LNCAP (cell line): Measurements from ENCODE around the gene EIPR1.

Experiments
- TF ChIP-seq, protein P1 (sequence below): fragments of 450-650 bp; IDR thresholded peaks from 2 replicates; pipeline ENCODE4 v1.5.1; 2017; ENCODE audit warnings: mild to moderate bottlenecking

EIPR1 gene

DNA sequence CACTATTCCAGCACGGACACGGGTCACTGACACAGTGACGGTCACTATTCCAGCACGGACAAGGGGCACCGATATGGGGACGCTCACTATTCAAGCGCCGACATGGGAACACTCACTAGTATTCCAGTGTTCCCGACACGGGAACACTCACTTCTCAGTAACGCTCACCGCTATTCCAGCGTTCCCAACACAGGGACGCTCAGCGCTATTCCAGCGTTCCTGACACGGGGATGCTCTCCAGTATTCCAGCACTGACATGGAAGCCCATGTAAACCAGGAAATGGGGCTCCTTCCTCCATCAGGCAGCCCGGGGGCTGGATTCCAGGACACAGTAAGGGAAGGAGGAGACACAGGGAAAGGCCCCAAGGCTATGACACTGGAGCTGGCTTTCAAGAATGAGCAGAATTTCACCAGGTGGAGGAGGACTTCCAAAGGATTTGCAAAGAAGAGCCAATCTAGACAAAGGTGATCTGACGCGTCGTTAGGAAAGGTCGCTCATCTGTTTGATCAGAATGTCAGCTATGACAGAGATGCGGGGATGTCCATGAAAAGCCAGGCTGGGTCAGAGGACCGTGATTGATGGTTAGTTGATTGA, 196.1 kb downstream of the EIPR1 start:
- TF ChIP-seq, protein P1, sequence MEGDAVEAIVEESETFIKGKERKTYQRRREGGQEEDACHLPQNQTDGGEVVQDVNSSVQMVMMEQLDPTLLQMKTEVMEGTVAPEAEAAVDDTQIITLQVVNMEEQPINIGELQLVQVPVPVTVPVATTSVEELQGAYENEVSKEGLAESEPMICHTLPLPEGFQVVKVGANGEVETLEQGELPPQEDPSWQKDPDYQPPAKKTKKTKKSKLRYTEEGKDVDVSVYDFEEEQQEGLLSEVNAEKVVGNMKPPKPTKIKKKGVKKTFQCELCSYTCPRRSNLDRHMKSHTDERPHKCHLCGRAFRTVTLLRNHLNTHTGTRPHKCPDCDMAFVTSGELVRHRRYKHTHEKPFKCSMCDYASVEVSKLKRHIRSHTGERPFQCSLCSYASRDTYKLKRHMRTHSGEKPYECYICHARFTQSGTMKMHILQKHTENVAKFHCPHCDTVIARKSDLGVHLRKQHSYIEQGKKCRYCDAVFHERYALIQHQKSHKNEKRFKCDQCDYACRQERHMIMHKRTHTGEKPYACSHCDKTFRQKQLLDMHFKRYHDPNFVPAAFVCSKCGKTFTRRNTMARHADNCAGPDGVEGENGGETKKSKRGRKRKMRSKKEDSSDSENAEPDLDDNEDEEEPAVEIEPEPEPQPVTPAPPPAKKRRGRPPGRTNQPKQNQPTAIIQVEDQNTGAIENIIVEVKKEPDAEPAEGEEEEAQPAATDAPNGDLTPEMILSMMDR = no peak

DNA sequence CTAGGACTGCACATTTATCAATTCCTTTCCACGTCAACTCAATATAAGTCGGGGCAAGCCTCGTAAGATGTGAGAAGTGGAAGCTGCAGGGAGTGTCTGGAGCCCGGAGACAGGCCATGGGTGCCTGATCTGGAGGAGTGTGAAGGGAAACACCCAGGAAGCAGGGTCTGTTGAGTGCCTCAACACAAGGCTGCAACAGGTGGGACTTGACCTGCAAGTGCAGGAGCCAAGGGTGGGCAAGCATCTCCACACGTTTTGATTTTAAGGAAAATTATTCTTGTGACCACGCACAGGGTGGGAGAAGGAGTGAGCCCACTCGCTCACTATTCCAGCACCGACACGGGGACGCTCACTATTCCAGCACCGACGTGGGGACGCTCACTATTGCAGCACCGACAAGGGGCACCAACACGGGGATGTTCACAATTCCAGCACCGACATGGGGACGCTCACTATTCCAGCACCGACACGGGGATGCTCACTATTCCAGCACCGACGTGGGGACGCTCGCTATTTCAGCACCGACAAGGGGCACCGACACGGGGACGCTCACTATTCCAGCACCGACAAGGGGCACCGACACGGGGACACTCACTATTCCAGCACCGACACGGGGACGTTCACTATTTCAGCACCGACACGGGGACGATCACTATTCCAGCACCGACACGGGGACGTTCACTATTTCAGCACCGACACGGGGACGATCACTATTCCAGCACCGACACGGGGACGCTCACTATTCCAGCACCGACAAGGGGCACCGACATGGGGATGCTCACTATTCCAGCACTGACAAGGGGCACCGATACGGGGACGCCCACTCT, 197.3 kb downstream of the EIPR1 start:
- TF ChIP-seq, protein P1 = no peak

DNA sequence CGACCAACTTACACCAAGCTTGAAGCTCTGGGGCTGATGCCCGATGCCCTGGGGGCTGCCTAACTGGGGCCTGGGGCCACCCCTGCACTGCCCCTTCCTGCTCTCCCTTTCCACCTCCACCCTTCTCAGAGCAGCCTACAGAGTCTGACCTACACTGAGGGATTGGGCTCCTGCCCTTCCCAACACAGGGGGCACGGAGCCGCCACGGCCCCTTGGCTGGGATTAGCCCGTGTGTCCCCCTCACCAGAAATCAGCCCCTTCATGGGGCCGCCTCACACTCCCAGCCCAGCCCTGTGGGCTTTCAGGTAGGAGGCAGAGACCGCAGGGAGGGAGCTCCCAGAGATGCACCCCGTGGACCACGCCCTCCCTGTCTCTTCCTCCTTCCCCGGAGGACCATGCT, 198.0 kb downstream of the EIPR1 start:
- TF ChIP-seq, protein P1 = no peak

DNA sequence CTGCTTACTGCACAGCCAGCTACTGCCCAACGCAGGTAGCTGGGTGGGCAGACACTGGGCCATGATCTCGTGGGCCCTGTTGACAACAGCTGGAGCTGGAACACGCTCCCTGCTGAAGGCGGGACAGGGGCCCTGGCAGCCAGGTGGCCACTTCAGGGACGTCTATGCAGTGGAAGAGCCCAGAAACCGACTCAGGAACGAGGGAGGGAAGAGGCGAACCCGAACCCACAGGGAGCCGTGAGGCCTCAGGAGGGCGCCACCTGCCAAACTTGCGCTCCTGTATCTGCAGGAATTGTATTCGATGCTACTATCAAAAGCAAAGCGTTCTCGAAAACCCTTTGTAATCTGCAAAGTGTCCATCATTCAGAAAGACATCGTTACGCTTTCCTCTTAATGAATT, 198.4 kb downstream of the EIPR1 start:
- TF ChIP-seq, protein P1 = no peak

DNA sequence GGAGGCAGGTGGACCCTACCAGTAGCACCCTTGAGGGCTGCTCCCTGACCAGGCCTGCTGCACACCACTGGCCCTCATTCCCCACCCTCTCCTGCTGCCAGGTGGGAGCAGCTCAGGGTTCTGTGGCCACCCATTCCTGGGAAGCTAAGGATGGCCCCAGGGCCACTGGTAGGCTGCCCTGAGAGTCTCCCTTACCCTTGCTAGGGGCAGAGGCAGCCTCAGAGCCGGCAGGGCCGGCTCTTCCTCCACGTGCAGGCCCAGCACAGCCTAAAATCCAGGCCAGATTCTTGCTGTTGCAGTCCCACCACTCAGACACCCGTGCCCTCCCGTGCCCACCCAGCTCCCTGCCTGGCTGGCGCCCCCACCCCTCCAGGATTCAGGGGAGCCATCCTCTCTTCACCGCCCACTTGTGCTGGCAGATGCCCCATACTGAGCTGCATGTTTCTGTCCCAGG, 199.0 kb downstream of the EIPR1 start:
- TF ChIP-seq, protein P1 = no peak

DNA sequence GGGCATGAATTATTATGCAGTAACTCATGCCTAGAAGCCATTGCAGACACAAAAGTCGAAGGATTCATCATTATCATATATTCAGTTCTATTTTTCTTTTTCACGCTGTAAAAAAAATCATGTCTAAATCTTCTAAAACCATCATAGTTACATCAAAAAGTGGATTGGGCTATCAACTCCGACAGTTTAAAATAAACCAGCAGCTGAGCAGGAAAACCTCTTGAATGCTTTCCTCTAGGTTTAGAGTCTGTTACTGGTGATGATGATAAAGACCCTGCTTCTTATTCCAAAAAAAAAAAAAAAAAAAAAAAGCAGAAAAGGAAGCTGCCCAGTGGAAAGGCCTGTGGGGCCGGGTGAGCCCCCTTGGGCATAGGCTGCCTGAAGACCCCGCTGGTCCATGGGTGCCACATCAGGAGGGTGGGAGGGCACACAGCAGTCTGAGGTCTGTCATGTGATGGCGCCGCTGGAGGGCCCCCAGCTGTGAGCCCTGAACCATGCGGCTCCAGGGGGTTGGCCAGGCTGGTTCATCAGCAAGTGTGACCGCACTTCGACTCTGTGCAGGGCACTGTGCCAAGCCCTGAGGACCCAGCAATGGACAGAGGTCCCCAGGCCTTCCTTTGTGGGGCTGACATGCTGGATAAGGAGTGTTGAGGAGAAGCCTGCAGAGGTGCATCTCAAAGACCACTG, 199.6 kb downstream of the EIPR1 start:
- TF ChIP-seq, protein P1 = no peak

DNA sequence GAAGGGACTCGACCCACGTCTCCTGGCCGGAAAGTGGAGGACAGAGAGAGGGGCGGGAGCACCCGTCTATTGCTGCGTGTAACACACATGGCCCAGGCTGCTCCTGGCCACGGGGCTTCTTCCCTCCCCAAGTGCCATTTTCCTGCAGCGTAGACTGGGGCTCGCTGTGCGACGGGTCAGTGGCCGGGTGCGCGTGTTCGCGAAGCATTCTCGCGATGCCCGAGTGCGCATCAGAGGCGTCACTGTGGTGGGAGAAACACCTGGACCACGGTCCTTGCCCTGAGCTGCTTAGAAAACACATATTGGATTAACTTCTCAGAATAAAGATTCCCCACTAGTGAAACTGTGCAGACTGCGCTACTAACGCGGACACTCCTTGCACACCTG, 200.8 kb downstream of the EIPR1 start:
- TF ChIP-seq, protein P1 = no peak
